Measurements from ENCODE around the gene ACAP3.

DNA sequence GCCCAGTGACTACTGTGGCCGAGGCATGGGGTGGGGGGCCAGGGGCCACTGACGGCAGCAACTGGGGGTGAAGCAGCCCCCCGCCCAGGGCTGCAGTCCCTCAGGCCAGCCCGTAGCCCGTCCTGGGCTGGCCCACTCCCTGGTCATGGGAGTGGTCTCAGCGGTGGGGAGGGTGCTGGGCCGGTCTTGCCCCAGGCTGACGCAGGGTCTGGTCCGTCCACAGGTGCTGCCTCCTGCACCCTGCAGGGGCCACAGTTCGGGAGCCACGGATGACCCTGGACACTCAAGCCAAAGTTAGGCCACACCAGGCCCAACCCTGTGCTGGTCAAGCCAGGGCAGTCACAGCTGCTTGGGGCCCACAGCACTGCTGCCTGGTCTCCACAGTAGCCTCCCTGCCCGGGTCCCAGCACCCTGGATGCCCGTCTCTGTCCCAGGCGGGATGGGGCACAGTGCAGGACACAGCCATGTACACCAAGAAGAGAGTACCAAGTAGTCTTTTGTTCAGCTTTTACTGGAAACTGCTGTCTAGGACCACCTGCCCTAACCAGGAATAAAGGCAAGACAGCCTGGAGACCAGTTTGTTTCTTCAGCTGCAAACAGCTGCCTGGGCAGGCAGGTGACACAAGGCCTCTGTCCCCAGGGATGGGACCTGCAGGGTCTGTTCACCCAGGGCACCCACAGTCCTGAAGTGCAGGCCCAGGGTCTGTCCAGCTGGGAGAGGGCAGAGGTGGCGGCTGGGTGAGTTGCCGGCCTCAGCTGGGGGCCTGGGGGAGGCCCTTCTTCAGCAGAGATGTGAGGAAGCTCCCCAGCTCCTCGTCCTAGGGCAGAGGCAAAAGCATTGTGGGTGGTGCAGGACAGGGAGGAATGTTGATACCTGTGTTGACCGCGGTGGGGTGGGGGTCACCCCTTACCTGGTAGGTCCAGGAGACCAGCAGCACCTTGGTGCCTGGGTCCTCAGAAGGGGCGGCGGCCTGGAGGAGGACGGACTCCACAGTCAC lies 3.7 kb upstream of the ACAP3 start:
- TF ChIP-seq, protein P1, sequence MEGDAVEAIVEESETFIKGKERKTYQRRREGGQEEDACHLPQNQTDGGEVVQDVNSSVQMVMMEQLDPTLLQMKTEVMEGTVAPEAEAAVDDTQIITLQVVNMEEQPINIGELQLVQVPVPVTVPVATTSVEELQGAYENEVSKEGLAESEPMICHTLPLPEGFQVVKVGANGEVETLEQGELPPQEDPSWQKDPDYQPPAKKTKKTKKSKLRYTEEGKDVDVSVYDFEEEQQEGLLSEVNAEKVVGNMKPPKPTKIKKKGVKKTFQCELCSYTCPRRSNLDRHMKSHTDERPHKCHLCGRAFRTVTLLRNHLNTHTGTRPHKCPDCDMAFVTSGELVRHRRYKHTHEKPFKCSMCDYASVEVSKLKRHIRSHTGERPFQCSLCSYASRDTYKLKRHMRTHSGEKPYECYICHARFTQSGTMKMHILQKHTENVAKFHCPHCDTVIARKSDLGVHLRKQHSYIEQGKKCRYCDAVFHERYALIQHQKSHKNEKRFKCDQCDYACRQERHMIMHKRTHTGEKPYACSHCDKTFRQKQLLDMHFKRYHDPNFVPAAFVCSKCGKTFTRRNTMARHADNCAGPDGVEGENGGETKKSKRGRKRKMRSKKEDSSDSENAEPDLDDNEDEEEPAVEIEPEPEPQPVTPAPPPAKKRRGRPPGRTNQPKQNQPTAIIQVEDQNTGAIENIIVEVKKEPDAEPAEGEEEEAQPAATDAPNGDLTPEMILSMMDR (IDR thresholded peaks at IDR 0.05) = no peak
- no peak for TF ChIP-seq POLR2A (IDR thresholded peaks at IDR 0.05)
- no peak for TF ChIP-seq POLR2AphosphoS5 (IDR thresholded peaks at IDR 0.05)

Measured in prostate gland (tissue), 2 donors.